Tibial artery (tissue), 4 donors: Measurements from ENCODE around the gene B3GALT6.

ENCODE experiments used
- DNase-seq, 2 donors: peaks; one replicate each; pipeline ENCODE4 v3.0.0-alpha.2; 2019
- H3K27ac ChIP-seq, 2 donors: fragments of 200-600 bp; sonication (generic) in 1 of 2; 1 replicate in 1 of 2; 2 replicates in 1 of 2; pipeline ENCODE4 v1.5.1; 2018 to 2019; ENCODE audit warnings: mild to moderate bottlenecking in 1 of 2
- H3K27me3 ChIP-seq, 2 donors: fragments of 200-600 bp; sonication (generic) in 1 of 2; one replicate each; pipeline versions ENCODE4 v1.5.1 to v1.6.0; 2016 to 2019
- H3K36me3 ChIP-seq, 3 donors: fragments of 200-600 bp; sonication (generic) in 2 of 3; one replicate each; pipeline ENCODE4 v1.5.1; 2016 to 2019; ENCODE audit warnings: mild to moderate bottlenecking in 2 of 3
- H3K4me1 ChIP-seq, 4 donors: fragments of 200-600 bp; sonication (generic) in 2 of 4; 1 replicate in 3 of 4; 2 replicates in 1 of 4; pipeline ENCODE4 v1.5.1; 2016 to 2019
- H3K4me3 ChIP-seq, 2 donors: fragments of 200-600 bp; sonication (generic) in 1 of 2; 1 replicate in 1 of 2; 2 replicates in 1 of 2; pipeline ENCODE4 v1.5.1; 2018 to 2019; ENCODE audit warnings: mild to moderate bottlenecking in 2 of 2
- H3K9me3 ChIP-seq, 3 donors: fragments of 200-600 bp; sonication (generic) in 1 of 3; one replicate each; pipeline ENCODE4 v1.5.1; 2016 to 2019
- intact Hi-C: fragments of 100-400 bp; cut with DNase I; formaldehyde crosslinking; loops from one replicate; pipeline ENCODE4 v1.15.0; 2023; ENCODE audit warnings: low total_unique reads
- TF ChIP-seq, protein P1 (sequence below), 2 experiments: fragments of 200-600 bp in 1 of 2; fragments of 450-650 bp in 1 of 2; IDR thresholded peaks; one replicate each; pipeline ENCODE4 v1.5.1; 2017 to 2019; ENCODE audit warnings: antibody characterized with exemption in 2 of 2, mild to moderate bottlenecking in 1 of 2, moderate library complexity in 1 of 2

Gene B3GALT6

DNA sequence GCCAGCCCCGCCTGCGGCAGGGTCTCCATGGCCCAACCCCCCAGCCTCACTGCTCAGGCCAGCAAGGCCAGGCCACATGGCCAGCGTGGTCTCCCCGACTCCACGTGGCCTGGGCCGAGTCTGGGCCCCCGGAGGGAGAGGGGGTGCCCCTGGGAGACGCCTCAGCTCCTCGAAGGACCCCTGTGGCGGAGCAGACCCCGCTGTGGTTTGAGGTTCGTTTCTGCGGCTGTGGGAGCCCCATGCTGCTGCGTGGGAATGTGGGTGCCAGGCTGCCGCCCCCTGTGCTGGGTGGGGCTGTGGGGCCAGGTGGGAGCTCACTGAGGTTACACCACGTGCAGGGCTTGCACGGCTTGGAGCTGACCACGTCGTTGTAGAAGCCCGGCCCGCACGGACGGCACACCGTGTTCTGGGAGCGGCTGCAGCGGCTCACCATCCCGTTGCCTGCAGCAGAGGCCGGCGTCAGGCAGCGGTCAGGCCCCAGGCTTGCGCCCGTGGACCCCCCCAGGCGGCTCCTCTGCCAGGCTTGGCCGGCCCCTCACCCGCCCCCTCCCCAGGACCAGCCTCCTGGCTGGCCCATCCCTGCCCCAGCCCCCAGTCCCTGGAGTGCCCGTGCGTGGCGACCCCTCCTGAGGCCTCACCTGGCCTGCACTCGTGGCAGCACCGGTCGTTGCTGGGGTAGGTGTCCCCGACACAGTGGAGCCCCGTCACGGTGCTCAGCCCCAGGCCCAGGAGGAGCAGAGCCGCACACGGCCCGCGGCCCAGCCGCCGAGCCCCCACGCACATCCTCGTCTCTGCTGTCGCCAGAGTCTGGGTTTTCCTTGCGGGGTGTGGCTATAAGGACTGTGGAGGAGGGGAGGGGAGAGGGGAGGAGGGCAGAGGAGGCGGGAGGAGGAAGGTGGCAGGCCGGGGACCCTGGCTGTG lies 18.4 kb upstream of the B3GALT6 start, which contains the start of gene TNFRSF4:
Gene TNFRSF4, minus strand, starts transcription at position 809 of the 921 bp plus-strand sequence. Its CDS starts 26 bp downstream, at position 783.
- H3K36me3 ChIP-seq: peaks cover 20 to 33% (median 26%) of the 10 kb centered on the region in 3 donors
- no peak for DNase-seq
- no peak within 1 kb of the TSS for H3K27ac ChIP-seq
- H3K4me1 ChIP-seq: peaks cover 0 to 4% (median 2%) of the 10 kb centered on the region in 4 donors
- TF ChIP-seq, protein P1, sequence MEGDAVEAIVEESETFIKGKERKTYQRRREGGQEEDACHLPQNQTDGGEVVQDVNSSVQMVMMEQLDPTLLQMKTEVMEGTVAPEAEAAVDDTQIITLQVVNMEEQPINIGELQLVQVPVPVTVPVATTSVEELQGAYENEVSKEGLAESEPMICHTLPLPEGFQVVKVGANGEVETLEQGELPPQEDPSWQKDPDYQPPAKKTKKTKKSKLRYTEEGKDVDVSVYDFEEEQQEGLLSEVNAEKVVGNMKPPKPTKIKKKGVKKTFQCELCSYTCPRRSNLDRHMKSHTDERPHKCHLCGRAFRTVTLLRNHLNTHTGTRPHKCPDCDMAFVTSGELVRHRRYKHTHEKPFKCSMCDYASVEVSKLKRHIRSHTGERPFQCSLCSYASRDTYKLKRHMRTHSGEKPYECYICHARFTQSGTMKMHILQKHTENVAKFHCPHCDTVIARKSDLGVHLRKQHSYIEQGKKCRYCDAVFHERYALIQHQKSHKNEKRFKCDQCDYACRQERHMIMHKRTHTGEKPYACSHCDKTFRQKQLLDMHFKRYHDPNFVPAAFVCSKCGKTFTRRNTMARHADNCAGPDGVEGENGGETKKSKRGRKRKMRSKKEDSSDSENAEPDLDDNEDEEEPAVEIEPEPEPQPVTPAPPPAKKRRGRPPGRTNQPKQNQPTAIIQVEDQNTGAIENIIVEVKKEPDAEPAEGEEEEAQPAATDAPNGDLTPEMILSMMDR (IDR thresholded peaks at IDR 0.05): no peak
- H3K9me3 ChIP-seq: no peaks in the 10 kb centered on the region
- H3K4me3 ChIP-seq: no peak within 1 kb of the TSS
- intact Hi-C loops: no loop called here
- peaks cover 0 to 8% of the 10 kb centered on the region in 2 donors for H3K27me3 ChIP-seq

DNA sequence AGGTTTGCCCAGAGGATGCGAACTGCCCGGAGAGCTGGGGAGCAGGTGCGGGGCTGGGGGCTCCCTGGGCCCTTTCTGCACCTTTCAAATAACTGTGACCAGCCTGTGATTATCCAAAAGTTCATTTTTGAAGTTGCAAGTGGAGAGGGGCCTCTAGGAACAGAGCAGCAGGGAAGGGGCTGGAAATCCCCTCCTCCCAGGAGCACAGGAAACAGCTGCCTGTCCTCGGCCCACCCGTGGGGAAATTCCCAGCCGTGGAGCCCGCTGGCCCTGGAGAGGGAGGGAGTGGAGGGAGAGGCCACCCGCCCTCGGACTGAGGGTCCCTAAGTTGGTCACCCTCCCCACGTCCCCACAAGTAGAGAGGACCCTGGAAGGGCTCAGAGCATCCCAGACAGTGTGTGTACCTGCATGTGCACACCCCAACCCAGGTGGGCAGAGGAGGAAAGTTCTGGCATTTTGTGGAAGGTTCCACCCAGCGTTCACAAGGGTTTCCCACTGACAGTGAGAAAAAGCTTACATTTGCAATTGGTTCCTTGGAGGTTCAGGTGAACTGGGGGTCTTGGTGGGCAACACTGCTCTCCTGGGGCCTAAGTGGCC lies 16.9 kb upstream of the B3GALT6 start:
- Histone ChIP-seq H3K4me3 (no peak overlapping the region), H3K9me3 (no peaks in the 10 kb centered on the region), H3K27me3 (peaks cover 0 to 2% of the 10 kb centered on the region in 2 donors), H3K36me3 (peaks cover 23 to 49% (median 40%) of the 10 kb centered on the region in 3 donors), H3K4me1 (no peaks in the 10 kb centered on the region), H3K27ac (no peak overlapping the region)
- DNase-seq: no peak
- TF ChIP-seq, protein P1 (IDR thresholded peaks at IDR 0.05): no peak
- intact Hi-C loops: no loop called here

- H3K9me3 ChIP-seq: no peaks in the 10 kb centered on the region
- no peak for DNase-seq
- intact Hi-C loops: no loop called here
- TF ChIP-seq, protein P1 (IDR thresholded peaks at IDR 0.05): no peak
- no peak overlapping the region for H3K27ac ChIP-seq
- H3K4me3 ChIP-seq: no peak overlapping the region
- H3K27me3 ChIP-seq: peaks cover 0 to 2% of the 10 kb centered on the region in 2 donors
- peaks cover 23 to 58% (median 49%) of the 10 kb centered on the region in 3 donors for H3K36me3 ChIP-seq
- H3K4me1 ChIP-seq: no peaks in the 10 kb centered on the region
Observed at GRCh38 chr1:1215881-1216605, 16.0 kb upstream of the B3GALT6 start.

DNA sequence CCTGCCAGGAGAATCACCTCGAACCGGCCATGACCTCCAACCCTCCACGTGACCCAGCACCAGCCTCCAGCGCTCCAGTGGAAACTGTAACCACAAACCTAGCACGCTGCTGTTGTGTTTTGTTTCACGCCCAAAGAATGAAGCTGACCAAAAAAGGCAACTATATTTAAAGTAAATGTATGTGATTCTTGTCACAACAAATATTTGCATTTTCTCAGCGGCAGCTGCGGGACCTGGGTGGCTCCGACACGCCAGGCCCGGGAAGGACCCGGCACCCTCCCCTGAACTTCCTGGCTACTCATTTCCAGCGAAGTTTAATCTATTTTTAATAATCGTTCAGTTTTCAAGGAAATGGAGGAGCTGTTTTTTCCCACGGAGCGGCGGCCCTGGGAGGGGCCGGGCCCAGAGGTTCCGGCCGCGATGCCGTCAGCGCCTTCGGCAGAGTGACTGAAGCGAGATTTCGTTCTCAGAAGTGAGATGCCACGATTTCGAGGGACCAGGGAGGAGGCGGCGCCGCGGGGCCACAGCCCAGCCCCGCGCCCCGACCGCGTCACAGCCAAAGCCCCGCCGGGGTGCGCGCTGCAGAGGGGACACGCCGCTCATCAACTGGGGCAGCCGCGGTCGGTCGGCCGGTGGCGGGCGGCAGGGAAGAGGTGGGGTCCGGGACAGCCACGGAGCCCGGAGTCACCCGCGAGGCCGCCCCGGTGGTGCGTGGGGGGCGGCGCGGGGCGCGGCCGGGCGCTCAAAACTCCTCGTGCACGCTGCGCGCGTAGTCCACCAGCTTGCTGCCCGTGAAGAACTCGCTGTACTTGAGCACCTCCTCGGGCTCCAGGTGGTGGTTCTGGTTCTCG lies 15.0 kb upstream of the B3GALT6 start:
- H3K27ac ChIP-seq: no peak overlapping the region
- H3K36me3 ChIP-seq: peaks cover 27 to 67% (median 59%) of the 10 kb centered on the region in 3 donors
- TF ChIP-seq, protein P1 (IDR thresholded peaks at IDR 0.05): no peak
- H3K4me1 ChIP-seq: no peaks in the 10 kb centered on the region
- H3K9me3 ChIP-seq: no peaks in the 10 kb centered on the region
- H3K4me3 ChIP-seq: no peak overlapping the region
- H3K27me3 ChIP-seq: peaks cover 0 to 2% of the 10 kb centered on the region in 2 donors
- intact Hi-C loops: no loop called here
- no peak for DNase-seq
